ENCODE data around the gene TJAP1. TPM values are rescaled to one million over a fixed set of nuclear protein-coding genes. Genes with fewer than 3 reads are reported as not detected.

TJAP1 gene
- total RNA-seq, 1 donor from 2014 or later, result 38.7 TPM

GRCh38 chr6:43493833-43494232 is 16.5 kb downstream of the TJAP1 start:
- TF ChIP-seq CTCF (IDR thresholded peaks at IDR 0.05), result no peak
- Mint-ChIP-seq H3K4me1 (ENCODE audit: unreplicated experiment) (peaks cover 67% of the 10 kb centered on the region), H3K4me3 (ENCODE audit: unreplicated experiment) (no peak overlapping the region), H3K9me3 (ENCODE audit: unreplicated experiment) (no peaks in the 10 kb centered on the region), H3K36me3 (ENCODE audit: unreplicated experiment) (peaks cover 5% of the 10 kb centered on the region), H3K27me3 (ENCODE audit: unreplicated experiment) (no peaks in the 10 kb centered on the region), H3K27ac (ENCODE audit: unreplicated experiment) (no peak overlapping the region)
- DNase-seq (ENCODE audit: extremely low spot score, unreplicated experiment), result no peak

- Mint-ChIP-seq H3K27me3 (ENCODE audit: unreplicated experiment) (no peaks in the 10 kb centered on the region), H3K4me1 (ENCODE audit: unreplicated experiment) (peaks cover 63% of the 10 kb centered on the region), H3K4me3 (ENCODE audit: unreplicated experiment) (no peak overlapping the region), H3K27ac (ENCODE audit: unreplicated experiment) (no peak overlapping the region), H3K36me3 (ENCODE audit: unreplicated experiment) (peaks cover 9% of the 10 kb centered on the region), H3K9me3 (ENCODE audit: unreplicated experiment) (no peaks in the 10 kb centered on the region)
- DNase-seq (ENCODE audit: extremely low spot score, unreplicated experiment), result no peak
- TF ChIP-seq CTCF (IDR thresholded peaks at IDR 0.05), result no peak
These were observed 17.0 kb downstream of the TJAP1 start for GRCh38 chr6:43494321-43494720.

GRCh38 chr6:43494766-43495165 is 17.4 kb downstream of the TJAP1 start:
- H3K4me1 Mint-ChIP-seq (ENCODE audit: unreplicated experiment), result peaks cover 58% of the 10 kb centered on the region
- no peaks in the 10 kb centered on the region for H3K9me3 Mint-ChIP-seq (ENCODE audit: unreplicated experiment)
- H3K36me3 Mint-ChIP-seq (ENCODE audit: unreplicated experiment), result peaks cover 12% of the 10 kb centered on the region
- no peak overlapping the region for H3K27ac Mint-ChIP-seq (ENCODE audit: unreplicated experiment)
- no peak overlapping the region for H3K4me3 Mint-ChIP-seq (ENCODE audit: unreplicated experiment)
- H3K27me3 Mint-ChIP-seq (ENCODE audit: unreplicated experiment), result no peaks in the 10 kb centered on the region
- TF ChIP-seq CTCF (IDR thresholded peaks at IDR 0.05), result no peak
- no peak for DNase-seq (ENCODE audit: extremely low spot score, unreplicated experiment)

- peak; percentile 35 for TF ChIP-seq CTCF (IDR thresholded peaks at IDR 0.05)
- H3K4me3 Mint-ChIP-seq (ENCODE audit: unreplicated experiment), result no peak overlapping the region
- DNase-seq (ENCODE audit: extremely low spot score, unreplicated experiment), result no peak
- no peaks in the 10 kb centered on the region for H3K27me3 Mint-ChIP-seq (ENCODE audit: unreplicated experiment)
- peaks cover 52% of the 10 kb centered on the region for H3K4me1 Mint-ChIP-seq (ENCODE audit: unreplicated experiment)
- H3K27ac Mint-ChIP-seq (ENCODE audit: unreplicated experiment), result no peak overlapping the region
- no peaks in the 10 kb centered on the region for H3K9me3 Mint-ChIP-seq (ENCODE audit: unreplicated experiment)
- peaks cover 15% of the 10 kb centered on the region for H3K36me3 Mint-ChIP-seq (ENCODE audit: unreplicated experiment)
These were observed 18.1 kb downstream of the TJAP1 start for GRCh38 chr6:43495409-43495941.

GRCh38 chr6:43496370-43497128 is 19.2 kb downstream of the TJAP1 start:
- H3K36me3 Mint-ChIP-seq (ENCODE audit: unreplicated experiment), result peaks cover 22% of the 10 kb centered on the region
- no peak for DNase-seq (ENCODE audit: extremely low spot score, unreplicated experiment)
- peaks cover 52% of the 10 kb centered on the region for H3K4me1 Mint-ChIP-seq (ENCODE audit: unreplicated experiment)
- H3K4me3 Mint-ChIP-seq (ENCODE audit: unreplicated experiment), result no peak overlapping the region
- peak overlapping the region; percentile 67 for H3K27ac Mint-ChIP-seq (ENCODE audit: unreplicated experiment)
- H3K9me3 Mint-ChIP-seq (ENCODE audit: unreplicated experiment), result no peaks in the 10 kb centered on the region
- peak; percentile 64 for TF ChIP-seq CTCF (IDR thresholded peaks at IDR 0.05)
- H3K27me3 Mint-ChIP-seq (ENCODE audit: unreplicated experiment), result no peaks in the 10 kb centered on the region

Measured in osteocyte (in vitro differentiated cells).